GM18873 (cell line): ENCODE data around the gene IL7R.

Experiments used
- ATAC-seq: cut with Tn5 transposase; IDR thresholded peaks from one replicate; pipeline ENCODE4 v1.9.1; 2021; ENCODE audit warnings: mild to moderate bottlenecking, moderate library complexity, moderate number of reproducible peaks; ENCODE audit not compliant: unreplicated experiment, low FRiP score

IL7R gene

GRCh38 chr5:35900972-35901695 lies 44.4 kb downstream of the IL7R start:
- no peak for ATAC-seq

DNA sequence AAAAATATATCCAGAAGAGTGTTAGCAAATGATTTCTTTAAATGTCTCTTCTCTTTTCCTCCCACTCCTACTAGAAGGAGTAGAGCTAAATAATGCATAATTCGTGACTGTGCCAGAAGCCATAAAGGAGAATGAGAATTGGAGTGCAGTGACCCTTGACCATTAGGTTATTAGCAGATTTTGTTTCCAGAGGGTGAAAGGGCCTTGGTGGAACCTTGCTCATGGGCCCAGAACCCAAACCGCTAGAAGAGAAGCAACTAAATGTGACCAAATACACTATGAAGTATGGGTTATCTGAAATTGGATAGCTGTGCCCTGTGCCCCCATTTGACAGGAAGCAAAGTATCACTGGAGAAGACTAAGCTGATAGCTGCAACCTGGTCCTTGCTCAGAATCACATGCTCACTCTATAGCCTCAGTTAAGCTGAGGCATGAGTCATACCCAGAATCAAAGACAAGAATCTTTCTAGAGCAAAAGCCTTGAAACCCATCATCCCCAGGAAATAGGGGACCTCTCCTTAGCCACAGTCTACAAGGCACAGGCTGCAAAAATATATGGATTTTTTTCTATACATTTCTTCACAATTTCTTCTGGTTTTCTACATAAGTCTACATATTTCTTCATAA lies 45.5 kb downstream of the IL7R start:
- ATAC-seq: peak; percentile 63

DNA sequence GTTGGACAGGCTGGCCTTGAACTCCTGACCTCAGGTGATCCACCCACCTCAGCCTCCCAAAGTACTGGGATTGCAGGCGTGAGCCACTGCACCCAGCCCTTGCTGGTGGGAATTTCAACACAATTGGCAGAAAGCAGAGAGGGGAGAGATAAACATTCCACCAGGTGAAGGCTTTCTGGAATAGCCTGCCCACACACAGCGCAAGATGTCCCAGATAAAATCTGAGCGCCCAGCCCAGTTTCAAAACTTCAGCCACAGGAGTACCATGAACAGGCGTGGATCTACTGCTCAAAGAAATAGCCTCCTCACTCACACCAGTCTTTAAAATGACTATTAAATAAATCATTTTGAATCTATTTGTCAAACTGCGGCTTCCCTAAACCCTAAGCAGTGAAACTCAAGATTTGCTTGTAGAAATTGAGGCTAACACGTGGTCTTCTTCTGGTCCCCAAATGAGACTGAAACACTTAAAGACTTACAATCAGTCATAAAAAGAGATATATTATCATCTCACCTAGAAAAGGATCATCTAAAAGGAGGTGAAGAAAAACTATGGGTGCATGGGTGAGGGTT lies 47.0 kb downstream of the IL7R start:
- ATAC-seq: no peak

- no peak for ATAC-seq
Measured at GRCh38 chr5:35904443-35905132, 47.9 kb downstream of the IL7R start.

- no peak for ATAC-seq
Measured at GRCh38 chr5:35908228-35908627, 51.5 kb downstream of the IL7R start.

DNA sequence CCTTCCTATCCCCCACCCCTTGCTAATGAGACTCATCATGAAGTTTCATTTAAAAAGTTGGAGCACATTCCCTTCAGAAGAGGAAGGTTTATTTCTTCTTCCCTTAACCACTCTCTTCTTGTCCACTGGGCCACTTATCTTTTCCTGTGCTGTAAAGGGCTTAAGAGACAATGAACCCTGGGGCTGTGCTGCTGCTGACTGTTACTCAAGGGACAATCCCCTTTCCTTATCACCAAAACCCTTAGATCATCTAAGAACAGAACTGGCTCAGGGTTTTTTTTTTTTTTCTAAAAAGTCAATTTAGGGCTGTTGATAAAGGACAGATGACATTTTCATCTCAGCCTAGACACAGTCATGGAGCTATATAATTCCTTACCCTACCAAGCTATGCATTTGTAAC lies 52.1 kb downstream of the IL7R start:
- no peak for ATAC-seq

DNA sequence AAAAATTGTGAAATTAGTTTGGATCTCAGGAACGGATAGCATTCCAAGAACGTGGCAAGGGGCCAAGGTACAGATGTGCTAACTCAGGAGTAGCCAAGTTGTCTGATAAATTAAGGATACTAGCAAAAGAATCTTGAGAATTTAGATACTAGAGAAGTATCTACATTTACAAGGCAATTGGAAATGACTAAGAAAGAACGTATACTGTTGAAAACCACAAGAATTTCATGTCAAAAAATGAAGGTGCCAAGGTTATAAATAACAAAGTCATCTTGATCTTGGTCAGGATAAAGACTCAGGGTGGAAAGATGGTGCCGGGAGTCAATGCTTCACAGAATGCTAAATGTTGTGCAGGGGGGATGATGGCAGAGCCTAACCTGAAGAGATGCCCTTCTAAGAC lies 62.5 kb downstream of the IL7R start:
- ATAC-seq: no peak

GRCh38 chr5:35920890-35921289 lies 64.2 kb downstream of the IL7R start:
- ATAC-seq: no peak

- ATAC-seq: no peak
Measured at GRCh38 chr5:35921930-35922329, 65.2 kb downstream of the IL7R start.

GRCh38 chr5:35922468-35922867 lies 65.8 kb downstream of the IL7R start:
- no peak for ATAC-seq

DNA sequence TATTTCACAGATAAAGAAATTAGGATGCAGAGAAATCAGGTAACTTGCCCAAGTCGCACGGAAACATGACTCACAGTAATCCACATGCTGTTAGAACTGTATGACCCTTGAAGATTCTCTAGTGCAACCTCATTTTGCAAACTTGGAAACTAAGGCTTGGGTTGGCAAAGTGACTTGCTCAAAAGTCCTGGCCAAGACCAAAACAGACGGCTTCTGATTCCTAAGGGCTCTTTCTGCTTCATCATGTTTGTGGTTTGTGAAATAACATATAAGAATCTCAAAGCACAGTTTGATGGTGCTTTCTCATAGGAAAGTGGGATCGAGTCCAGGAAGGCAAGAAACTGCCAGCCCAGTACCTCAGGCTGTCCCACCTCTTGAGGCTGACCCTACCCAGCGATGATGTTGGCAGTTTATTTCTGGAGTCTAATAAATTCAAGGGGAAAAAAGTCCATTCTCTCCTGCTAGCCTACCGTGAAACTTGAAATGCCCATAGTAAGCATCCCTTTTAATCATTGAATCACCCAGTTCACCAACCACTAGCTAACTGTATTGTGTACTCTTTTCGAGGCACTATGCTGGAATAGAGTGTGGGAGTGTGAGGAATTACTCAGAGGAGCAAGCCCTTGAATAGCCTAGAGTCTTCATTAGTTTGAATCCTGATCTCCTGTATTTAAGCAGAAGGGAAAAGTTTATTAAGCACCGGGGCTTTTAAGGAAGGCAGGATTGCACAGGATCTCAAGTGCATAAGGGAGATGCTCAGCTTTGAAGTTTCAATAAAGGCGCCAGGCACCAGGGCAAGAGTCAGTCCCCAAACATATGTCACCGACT lies 67.6 kb downstream of the IL7R start:
- ATAC-seq: no peak

DNA sequence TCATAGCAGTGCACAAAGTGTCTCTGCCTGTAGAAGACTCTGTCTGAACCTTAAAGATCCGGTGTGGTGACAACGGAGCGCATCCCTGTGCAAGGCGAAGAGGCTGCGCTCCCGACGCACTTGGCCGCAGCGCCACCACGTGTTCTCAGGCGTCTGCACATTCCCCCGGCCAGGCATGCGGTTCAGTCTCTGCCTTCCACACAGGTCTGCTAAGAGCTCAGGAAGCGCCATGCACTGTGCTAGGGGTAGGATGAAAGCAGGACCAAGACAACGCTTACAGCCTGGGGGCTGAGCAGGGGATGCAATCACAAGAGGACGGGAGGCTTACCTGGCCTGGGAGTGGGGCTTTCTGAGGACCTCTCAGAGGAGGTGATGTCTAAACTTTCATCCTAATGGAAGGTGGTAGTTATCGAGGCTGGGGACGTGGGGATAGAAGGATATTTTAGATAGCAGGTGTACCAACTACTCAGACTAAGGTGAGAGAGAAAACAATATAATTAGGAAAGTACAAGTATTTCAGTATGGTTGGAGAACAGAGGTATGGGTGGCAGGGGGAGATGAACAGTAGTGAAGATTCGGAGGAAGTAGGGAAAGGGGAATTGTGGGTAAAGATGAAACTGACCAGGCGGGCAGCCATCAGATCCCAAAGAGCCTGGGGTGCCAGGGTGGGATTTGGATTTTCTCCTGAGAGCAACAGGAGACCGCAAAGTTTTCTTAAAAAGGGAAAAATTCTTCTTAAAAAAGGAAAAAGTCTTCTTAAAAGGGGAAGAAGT lies 68.4 kb downstream of the IL7R start:
- ATAC-seq: no peak

- peak; percentile 75 for ATAC-seq
Measured at GRCh38 chr5:35926389-35927051, 69.8 kb downstream of the IL7R start.
